HG03045 (cell line): ENCODE results near the gene ANKRD23.
"Not testable (repeated sequence)": the region's sequence is repeated elsewhere in the genome, so short reads cannot be mapped to it uniquely, and the experiment has no call there.

Source experiments
- ATAC-seq: cut with Tn5 transposase; IDR thresholded peaks from one replicate; pipeline ENCODE4 v1.9.1; 2021; ENCODE audit warnings: mild to moderate bottlenecking, moderate library complexity; ENCODE audit not compliant: unreplicated experiment

ANKRD23 gene

GRCh38 chr2:96801005-96801785 lies 42.6 kb downstream of the ANKRD23 start:
- no peak for ATAC-seq

DNA sequence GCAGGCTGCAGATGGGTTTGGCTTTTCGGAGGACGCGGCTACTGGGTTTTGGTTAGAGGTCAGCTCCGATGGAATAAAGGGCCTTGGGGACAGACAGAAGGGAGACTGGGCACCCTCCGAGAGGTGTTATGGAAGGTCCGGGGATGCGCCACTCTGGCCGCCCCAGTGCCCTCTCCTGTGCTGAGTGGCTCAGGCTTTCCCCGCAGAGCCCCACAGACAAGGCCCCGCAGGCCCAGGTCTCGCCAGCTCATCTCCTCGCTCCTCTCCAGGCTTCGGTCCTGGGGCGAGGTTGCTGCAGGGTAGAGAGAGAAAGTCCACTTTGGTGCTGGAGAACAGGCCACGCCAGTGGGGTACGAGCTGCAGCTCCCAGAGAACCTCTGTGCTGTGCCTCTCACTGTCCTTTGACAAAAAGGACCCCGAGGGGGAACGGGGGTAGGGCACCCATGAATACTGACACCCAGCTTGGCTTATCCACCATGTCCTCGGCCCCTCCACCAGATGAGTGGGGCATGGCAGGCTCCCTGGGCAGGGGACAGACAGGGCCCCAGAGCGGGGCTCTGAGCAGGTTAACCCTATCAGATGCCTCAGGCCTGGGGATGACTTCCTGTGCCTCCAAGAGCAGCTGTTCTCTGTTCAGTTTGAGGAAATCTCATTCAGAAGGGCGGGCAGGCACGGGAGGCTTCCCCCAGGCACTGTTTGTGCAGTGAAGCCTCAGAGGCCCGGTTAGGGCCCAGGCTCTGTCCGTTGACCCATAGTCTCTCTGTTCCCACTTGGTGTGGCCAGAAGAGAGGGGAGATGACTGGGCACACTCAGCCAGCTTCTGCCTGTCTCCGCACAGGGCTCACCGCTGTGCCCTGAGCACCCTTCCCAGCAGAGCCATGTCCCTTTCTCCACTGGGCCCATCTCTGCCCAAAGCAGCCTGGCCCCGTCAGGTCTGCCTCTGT lies 43.5 kb downstream of the ANKRD23 start:
- ATAC-seq, result no peak

GRCh38 chr2:96799623-96799935 lies 44.2 kb downstream of the ANKRD23 start:
- no peak for ATAC-seq

DNA sequence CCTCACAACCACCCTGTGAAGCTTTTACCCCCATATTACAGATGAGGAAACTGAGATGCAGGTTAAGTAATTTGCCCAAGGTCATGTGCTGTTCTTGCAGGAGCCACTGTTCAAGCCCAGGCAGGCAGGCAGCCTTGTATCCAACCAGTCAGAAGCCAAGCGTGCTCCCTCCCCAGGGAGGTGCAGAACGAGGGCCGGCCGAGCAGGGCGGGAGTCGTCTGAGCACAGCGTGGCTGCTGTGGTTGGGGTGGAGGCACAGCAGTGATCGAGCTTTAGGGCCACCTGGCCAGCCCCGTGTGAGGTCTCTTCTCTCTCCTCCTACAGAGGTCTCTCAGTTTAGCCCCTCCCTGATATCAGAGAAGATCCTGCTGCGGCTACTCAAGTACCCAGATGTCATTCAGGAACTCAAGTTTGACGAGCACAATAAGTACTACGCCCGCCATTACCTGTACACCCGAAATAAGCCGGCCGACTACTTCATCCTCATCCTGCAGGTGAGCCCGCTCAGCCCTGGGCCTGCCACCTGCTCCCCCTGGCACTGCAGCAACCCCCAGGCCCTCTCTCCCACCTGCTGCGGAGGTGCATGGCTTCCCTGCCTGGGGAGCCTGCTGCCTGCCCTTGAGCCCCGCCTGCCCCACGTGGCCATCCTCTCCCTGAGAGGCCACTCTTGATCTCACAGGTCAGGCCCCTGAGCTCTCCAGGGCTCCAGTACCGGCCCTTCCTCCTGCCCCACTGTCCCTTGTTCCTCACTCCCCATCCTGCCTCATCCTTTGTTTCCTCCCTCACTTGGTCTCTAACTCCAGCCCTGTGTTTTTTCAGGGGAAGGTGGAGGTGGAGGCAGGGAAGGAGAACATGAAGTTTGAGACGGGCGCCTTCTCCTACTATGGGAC lies 44.8 kb downstream of the ANKRD23 start:
- ATAC-seq, result no peak

- no peak for ATAC-seq
Observed at GRCh38 chr2:96797066-96797625, 46.7 kb downstream of the ANKRD23 start.

GRCh38 chr2:96796497-96796896 lies 47.3 kb downstream of the ANKRD23 start:
- not testable (repeated sequence) for ATAC-seq

- ATAC-seq, result no peak
Observed at GRCh38 chr2:96795076-96795475, 48.7 kb downstream of the ANKRD23 start.

DNA sequence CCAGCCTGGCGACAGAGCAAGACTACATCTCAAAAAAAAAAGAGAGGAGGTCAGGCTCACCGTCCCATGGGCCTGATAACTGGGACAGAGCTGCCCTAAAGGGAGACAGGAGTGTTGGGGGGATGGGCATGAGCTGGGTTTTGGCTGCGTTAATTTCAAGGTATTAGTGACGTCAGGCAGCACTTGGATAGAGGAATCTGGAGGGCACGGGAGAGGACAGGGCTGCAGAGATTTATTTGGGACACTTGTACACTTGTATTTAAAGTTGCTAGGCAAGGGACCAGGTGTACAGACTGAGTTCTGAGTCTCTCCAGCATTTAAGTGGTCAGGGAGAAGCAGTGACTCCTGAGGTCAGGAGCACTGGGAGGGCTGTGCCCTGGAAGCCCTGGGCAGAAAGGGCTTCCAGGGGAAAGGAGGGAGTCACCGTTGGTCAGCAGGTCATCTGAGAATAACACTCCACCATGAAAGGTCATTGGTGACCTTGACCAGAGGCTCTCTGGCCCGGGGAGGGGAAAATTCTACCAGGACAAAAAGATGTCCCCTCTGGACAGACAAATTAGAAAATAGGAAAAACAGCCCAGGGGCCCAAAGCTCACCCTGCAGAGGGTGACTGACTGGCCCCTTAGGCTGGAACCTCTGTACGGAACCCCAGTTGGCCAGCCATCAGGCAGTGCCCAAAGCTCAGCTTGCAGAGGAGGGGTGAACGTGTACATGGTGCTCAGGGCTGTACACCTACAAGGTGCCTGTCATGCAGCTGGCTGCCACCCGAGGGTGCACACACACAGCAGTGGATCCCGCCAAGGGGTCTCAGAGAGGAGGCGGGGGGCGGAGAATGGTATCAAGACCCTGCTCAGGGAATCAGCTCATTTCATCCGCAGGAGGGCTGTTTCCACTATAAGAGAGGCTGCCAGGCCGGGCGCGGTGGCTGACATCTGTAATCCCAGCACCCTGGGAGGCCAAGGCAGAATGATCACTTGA lies 50.8 kb downstream of the ANKRD23 start:
- ATAC-seq, result no peak

DNA sequence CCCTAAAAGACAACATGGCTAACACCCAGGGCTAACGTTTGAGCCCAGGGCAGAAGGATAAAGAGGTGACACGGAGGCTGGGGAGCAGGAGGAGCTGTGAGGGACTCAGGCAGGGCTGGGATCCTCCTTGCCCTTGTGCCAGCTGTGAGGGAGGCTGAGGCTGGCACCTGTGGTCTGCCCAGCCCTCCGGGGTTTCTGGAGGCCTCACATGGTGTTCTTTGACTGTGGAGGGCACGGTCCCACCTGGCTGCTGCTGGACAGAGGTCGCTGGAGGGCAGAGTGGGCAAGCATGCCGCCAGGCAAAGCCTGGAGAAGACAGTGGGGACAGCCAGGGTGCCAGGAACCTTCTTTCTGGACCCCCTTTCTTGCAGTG lies 54.6 kb downstream of the ANKRD23 start:
- ATAC-seq, result no peak

DNA sequence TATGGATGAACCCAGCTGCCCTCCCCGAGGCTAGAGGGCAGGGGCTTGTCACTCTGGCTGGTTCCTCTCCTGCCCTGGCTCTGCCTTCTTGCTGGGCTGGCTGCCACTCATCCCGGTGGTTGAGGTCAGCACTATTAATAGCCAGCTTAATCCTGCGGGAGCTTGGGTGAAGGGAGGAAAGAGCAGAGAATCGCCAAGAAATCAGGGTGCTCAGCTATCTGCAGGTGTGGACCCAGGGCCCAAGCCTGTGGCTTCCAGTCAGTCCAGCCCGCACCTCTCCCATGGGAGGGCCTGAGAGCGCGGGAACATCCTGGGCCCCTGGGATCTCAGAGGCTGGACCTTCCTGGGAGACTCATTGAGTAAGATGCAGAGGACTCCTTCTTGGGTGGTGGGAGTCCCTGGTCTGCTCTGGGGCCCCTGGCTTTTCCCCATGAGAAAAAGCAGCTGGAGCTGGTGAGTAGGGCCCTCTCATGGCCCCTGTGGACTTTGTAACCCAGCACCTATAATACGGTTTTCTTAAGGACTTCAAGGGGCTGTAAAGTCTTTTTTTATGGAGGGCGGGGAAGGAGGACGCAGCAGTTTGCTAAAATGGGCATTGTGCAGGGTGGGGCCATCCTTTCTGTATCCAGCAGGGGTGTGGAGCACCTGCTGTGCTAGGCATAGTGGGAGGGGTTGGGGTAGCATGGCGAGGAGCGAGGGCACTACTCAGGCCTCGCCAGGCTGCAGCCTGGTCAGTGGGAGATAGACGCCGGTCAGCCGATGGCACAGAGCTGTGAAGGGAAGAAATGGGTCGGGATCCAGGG lies 55.2 kb downstream of the ANKRD23 start:
- ATAC-seq, result no peak
